Adrenal gland (tissue), 12 donors: Measurements from ENCODE around the gene UACA. TPM values are rescaled to one million over a fixed set of nuclear protein-coding genes. Genes with fewer than 3 reads are reported as not detected.

Source experiments
- DNase-seq, 7 donors: peaks; one replicate each; pipeline ENCODE4 v3.0.0-alpha.2; 2019 to 2020
- H3K27ac ChIP-seq, 5 donors: fragments of 200-600 bp; sonication (generic) in 4 of 5; 1 replicate in 3 of 5; 2 replicates in 2 of 5; pipeline versions ENCODE4 v1.5.1 to v1.8.0; 2016 to 2020; ENCODE audit warnings: mild to moderate bottlenecking in 1 of 5
- H3K27me3 ChIP-seq: fragments of 200-600 bp; 2 replicates; pipeline ENCODE4 v1.8.0; 2021
- H3K36me3 ChIP-seq, 2 donors: fragments of 200-600 bp; replicated peaks in 1 of 2; 1 replicate in 1 of 2; 2 replicates in 1 of 2; pipeline versions ENCODE4 v1.5.1 to v1.8.0; 2018 to 2022
- H3K4me1 ChIP-seq, 2 donors: fragments of 200-600 bp; replicated peaks in 1 of 2; 1 replicate in 1 of 2; 2 replicates in 1 of 2; pipeline versions ENCODE4 v1.5.1 to v1.8.0; 2018 to 2021
- H3K4me3 ChIP-seq, 4 donors: fragments of 200-600 bp; sonication (generic) in 3 of 4; one replicate each; pipeline ENCODE4 v1.5.1; 2016 to 2018
- H3K9me3 ChIP-seq, 3 donors: fragments of 200-600 bp; sonication (generic) in 1 of 3; replicated peaks in 1 of 3; 1 replicate in 2 of 3; 2 replicates in 1 of 3; pipeline versions ENCODE4 v1.5.1 to v1.8.0; 2016 to 2021
- CTCF ChIP-seq, 6 experiments: fragments of 450-650 bp in 4 of 6; fragments of 200-600 bp in 2 of 6; sonication (generic) in 1 of 6; IDR thresholded peaks; 1 replicate in 5 of 6; 2 replicates in 1 of 6; pipeline versions ENCODE4 v1.5.1 to v1.8.0; 2016 to 2021; ENCODE audit warnings: antibody characterized with exemption in 6 of 6, mild to moderate bottlenecking in 2 of 6, moderate library complexity in 1 of 6
- POLR2A ChIP-seq, 2 donors: fragments of 450-650 bp; IDR thresholded peaks; one replicate each; pipeline ENCODE4 v1.6.1; 2017; ENCODE audit warnings: antibody characterized with exemption in 2 of 2, mild to moderate bottlenecking in 2 of 2, moderate library complexity in 1 of 2
- WGBS, 4 donors: extraction: QIAGEN DNeasy Blood & Tissue Kit in 2 of 4; methylation state at CpG; one replicate each; pipeline versions ENCODE4 v1.1.5 to v1.1.7; 2013 to 2017; 5-methylcytosine and 5-hydroxymethylcytosine counted together
- intact Hi-C, 2 donors: fragments of 100-400 bp; cut with DNase I; formaldehyde crosslinking; loops; one replicate each; pipeline versions ENCODE4 v1.14.1 to v1.15.0; 2022 to 2023
- polyA plus RNA-seq, 3 donors: library from polyadenylated mRNA; stranded (reverse); fragments of 200-250 nt in 2 of 3; fragments of 350-450 nt in 1 of 3; fragmentation: Illumina TruSeq in 1 of 3; extraction: RNeasy Lipid Tissue Mini Kit (QIAGEN cat#74804) in 1 of 3; gene quantifications; one replicate each; pipeline ENCODE4 v1.2.3, GENCODE V29; 2013 to 2014
- total RNA-seq, 9 donors: library from RNA; depleted of rRNA in 4 of 9; stranded (reverse); fragments of >200 nt in 4 of 9; fragments of 120-200 nt in 1 of 9; fragmentation: NEBNext Ultra II Directional in 1 of 9; extraction: Animal tissue kit (Norgen Biotek cat#: 25700) in 1 of 9; gene quantifications; one replicate each; pipeline versions ENCODE4 v1.1.0 to v1.2.4, GENCODE V29; 2013 to 2023
- donor health status: healthy with polysubstance abuse.
- donor health status: Bipolar disorder and iron deficiency.
- donor health status: DM: yes; HTN: yes; CAD: no.
- donor health status: DM: no; HTN: no; CAD: no.
- donor health status: DM: no; HTN: no; CAD: no.
- donor health status: DM: yes; HTN: yes; CAD: no.

The UACA gene
- total and polyA plus RNA-seq, 12 donors, result 16.7 to 186 (median 39.1) TPM

GRCh38 chr15:70610541-70610940 lies 152.8 kb downstream of the UACA start:
- Histone ChIP-seq H3K27me3 (no peaks in the 10 kb centered on the region), H3K4me1 (peaks cover 0 to 8% of the 10 kb centered on the region in 2 donors), H3K4me3 (no peak overlapping the region), H3K27ac (no peak overlapping the region), H3K36me3 (no peaks in the 10 kb centered on the region), H3K9me3 (no peaks in the 10 kb centered on the region)
- intact Hi-C loops, result no loop called here
- TF ChIP-seq CTCF (IDR thresholded peaks at IDR 0.05) (no peak), POLR2A (IDR thresholded peaks at IDR 0.05) (no peak)
- DNase-seq, result no peak
- 83 to 98% (median 93%) methylated on average over 2 of the region's 2 CpGs for WGBS, 4 donors

- Histone ChIP-seq H3K9me3 (no peaks in the 10 kb centered on the region), H3K27me3 (no peaks in the 10 kb centered on the region), H3K36me3 (no peaks in the 10 kb centered on the region), H3K27ac (no peak overlapping the region), H3K4me3 (no peak overlapping the region), H3K4me1 (peaks cover 0 to 14% of the 10 kb centered on the region in 2 donors)
- intact Hi-C loops, result no loop called here
- 79 to 90% (median 85%) methylated on average over 10 of the region's 10 CpGs for WGBS, 4 donors
- no peak for TF ChIP-seq CTCF (IDR thresholded peaks at IDR 0.05)
- TF ChIP-seq POLR2A (IDR thresholded peaks at IDR 0.05), result no peak
- peak in 1 of 7 donors; percentile 27 for DNase-seq
These were observed 153.5 kb downstream of the UACA start for GRCh38 chr15:70609889-70610288.

- Histone ChIP-seq H3K36me3 (no peaks in the 10 kb centered on the region), H3K4me1 (peaks cover 0 to 20% of the 10 kb centered on the region in 2 donors), H3K27me3 (no peaks in the 10 kb centered on the region), H3K27ac (peak overlapping the region in 2 of 5 donors; percentile 19 to 60), H3K9me3 (no peaks in the 10 kb centered on the region), H3K4me3 (no peak overlapping the region)
- intact Hi-C loops, result no loop called here
- peak in 1 of 7 donors; percentile 46 for DNase-seq
- 59 to 61% (median 60%) methylated on average over 5 of the region's 5 CpGs for WGBS, 4 donors
- TF ChIP-seq CTCF (IDR thresholded peaks at IDR 0.05) (no peak), POLR2A (IDR thresholded peaks at IDR 0.05) (no peak)
These were observed 155.2 kb downstream of the UACA start for GRCh38 chr15:70608144-70608543.

- no peaks in the 10 kb centered on the region for H3K9me3 ChIP-seq
- no peak for TF ChIP-seq CTCF (IDR thresholded peaks at IDR 0.05)
- TF ChIP-seq POLR2A (IDR thresholded peaks at IDR 0.05), result no peak
- peak; percentile 63 to 78 (median 65) for DNase-seq
- H3K27ac ChIP-seq, result peak overlapping the region in 2 of 5 donors; percentile 27 to 74
- H3K27me3 ChIP-seq, result no peaks in the 10 kb centered on the region
- WGBS, 4 donors, result 32 to 51% (median 42%) methylated on average over 7 of the region's 7 CpGs
- peaks cover 0 to 20% of the 10 kb centered on the region in 2 donors for H3K4me1 ChIP-seq
- intact Hi-C loops, result no loop called here
- no peak overlapping the region for H3K4me3 ChIP-seq
- no peaks in the 10 kb centered on the region for H3K36me3 ChIP-seq
These were observed 157.6 kb downstream of the UACA start for GRCh38 chr15:70605606-70606410.
